GM12878 (cell line): ENCODE measurements around the gene SEPHS1. TPM values are rescaled to one million over a fixed set of nuclear protein-coding genes. Genes with fewer than 3 reads are reported as not detected.

Experiments used
- ATAC-seq: fragments of 200-7000 bp; cut with Tn5 transposase; 3 replicates; pipeline ENCODE4 v1.9.1; 2020; ENCODE audit warnings: mild to moderate bottlenecking, moderate library complexity
- BruUV-seq: library from RNA; stranded (reverse); fragments of 400-500 nt; replicated peaks from 2 replicates; lab custom pipeline; 2021; lab: Mats Ljungman, UMichigan
- CTCF ChIA-PET: fragments of 300-600 bp; sonication (Branson Sonifier 250); formaldehyde crosslinking; extraction: SDS; loops from one replicate; lab custom pipeline; 2021; ENCODE audit warnings: inconsistent platforms; lab: Yijun Ruan, JAX
- POLR2A ChIA-PET: fragments of 350-600 bp; formaldehyde crosslinking; extraction: SDS; loops from one replicate; lab custom pipeline; 2021; ENCODE audit warnings: inconsistent platforms; lab: Charles Lee
- RAD21 ChIA-PET: fragments of 300-600 bp; sonication (Branson Sonifier 250); formaldehyde crosslinking; loops from one replicate; lab custom pipeline; 2023; ENCODE audit warnings: antibody characterized with exemption; ENCODE audit not compliant: unreplicated experiment; lab: Charles Lee
- SMC1A ChIA-PET: fragments of 300-600 bp; sonication (Branson Sonifier 250); formaldehyde crosslinking; loops from one replicate; lab custom pipeline; 2023; ENCODE audit not compliant: unreplicated experiment, uncharacterized antibody; lab: Charles Lee
- DNase-seq: peaks from one replicate; pipeline ENCODE4 v3.0.0-alpha.2; 2011; ENCODE audit warnings: low read depth, low spot score
- FAIRE-seq: peaks from 3 replicates; lab custom pipeline; 2011; peaks lifted over from hg19 to GRCh38; lab: Jason Lieb, UNC
- H2AFZ ChIP-seq: 2 replicates; pipeline ENCODE4 v1.6.0; 2011; ENCODE audit warnings: low read depth, low read length, control low read depth; ENCODE audit not compliant: control insufficient read depth
- H3K27ac ChIP-seq: 2 replicates; pipeline ENCODE4 v1.5.1; 2011; ENCODE audit warnings: control low read depth; ENCODE audit not compliant: control insufficient read depth, insufficient read depth
- H3K27me3 ChIP-seq, 2 experiments: replicated peaks in 1 of 2; 2 replicates each; pipeline versions ENCODE4 v1.6.0 to v1.6.1; 2011; ENCODE audit warnings: low read length in 1 of 2; ENCODE audit not compliant: control insufficient read depth in 2 of 2, insufficient read depth in 2 of 2
- H3K36me3 ChIP-seq, 2 experiments: 2 replicates each; pipeline ENCODE4 v1.5.1; 2011; ENCODE audit warnings: low read length in 1 of 2; ENCODE audit not compliant: control insufficient read depth in 2 of 2, insufficient read depth in 2 of 2
- H3K4me1 ChIP-seq: 2 replicates; pipeline ENCODE4 v1.6.1; 2011; ENCODE audit warnings: mild to moderate bottlenecking, low read length, moderate library complexity, mixed read lengths; ENCODE audit not compliant: control insufficient read depth, insufficient read depth
- H3K4me2 ChIP-seq: 2 replicates; pipeline ENCODE4 v1.6.0; 2011; ENCODE audit warnings: control low read depth; ENCODE audit not compliant: control insufficient read depth, insufficient read depth
- H3K4me3 ChIP-seq: fragments of 200-600 bp; sonication (generic); 2 replicates; pipeline ENCODE4 v1.5.1; 2016
- H3K79me2 ChIP-seq: 2 replicates; pipeline ENCODE4 v1.6.0; 2011; ENCODE audit warnings: low read length; ENCODE audit not compliant: control insufficient read depth, insufficient read depth
- H3K9ac ChIP-seq: 2 replicates; pipeline ENCODE4 v1.8.0; 2011; ENCODE audit warnings: low read length, control low read depth, mixed read lengths; ENCODE audit not compliant: control insufficient read depth, insufficient read depth
- H3K9me3 ChIP-seq: replicated peaks from 3 replicates; pipeline ENCODE4 v1.5.1; 2011; ENCODE audit warnings: mild to moderate bottlenecking, low read length; ENCODE audit not compliant: control insufficient read depth, insufficient read depth
- H4K20me1 ChIP-seq: 2 replicates; pipeline ENCODE4 v1.6.0; 2011; ENCODE audit not compliant: control insufficient read depth, insufficient read depth
- BCLAF1 ChIP-seq: fragments of 450-650 bp; IDR thresholded peaks from 2 replicates; pipeline ENCODE4 v1.6.1; 2017; ENCODE audit warnings: antibody characterized with exemption, mild to moderate bottlenecking, moderate library complexity
- CHD4 ChIP-seq: fragments of 200-600 bp; sonication (generic); IDR thresholded peaks from 2 replicates; pipeline ENCODE4 v1.6.1; 2016; ENCODE audit warnings: mild to moderate bottlenecking
- ELK1 ChIP-seq: IDR thresholded peaks from 2 replicates; pipeline ENCODE4 v1.6.1; 2012; ENCODE audit warnings: low read depth, low read length, improper control_type of control experiment
- IRF4 ChIP-seq: IDR thresholded peaks from 2 replicates; pipeline ENCODE4 v1.6.1; 2011; ENCODE audit warnings: low read depth, low read length
- IRF5 ChIP-seq: fragments of 450-650 bp; IDR thresholded peaks from 2 replicates; pipeline ENCODE4 v1.6.1; 2017; ENCODE audit warnings: borderline replicate concordance
- MAX ChIP-seq: IDR thresholded peaks from 2 replicates; pipeline ENCODE4 v1.6.1; 2012; ENCODE audit warnings: low read depth, low read length, improper control_type of control experiment
- PBX3 ChIP-seq: IDR thresholded peaks from 2 replicates; pipeline ENCODE4 v1.6.1; 2011; ENCODE audit warnings: mild to moderate bottlenecking, low read depth, low read length, moderate library complexity; ENCODE audit not compliant: insufficient replicate concordance
- POU2F2 ChIP-seq: IDR thresholded peaks from 3 replicates; pipeline ENCODE4 v1.6.1; 2011; ENCODE audit warnings: low read depth, mild to moderate bottlenecking, low read length, borderline replicate concordance
- SPI1 ChIP-seq: IDR thresholded peaks from 2 replicates; pipeline ENCODE4 v1.6.1; 2011; ENCODE audit warnings: low read depth, mild to moderate bottlenecking, low read length, moderate library complexity, borderline replicate concordance; ENCODE audit not compliant: insufficient read depth
- STAT1 ChIP-seq: fragments of 450-650 bp; conservative IDR thresholded peaks from 2 replicates; pipeline ENCODE4 v1.6.1; 2014; ENCODE audit warnings: antibody characterized with exemption, mild to moderate bottlenecking
- TARDBP ChIP-seq: IDR thresholded peaks from 2 replicates; pipeline ENCODE4 v1.6.1; 2016; ENCODE audit warnings: borderline replicate concordance
- WRNIP1 ChIP-seq: IDR thresholded peaks from 2 replicates; pipeline ENCODE4 v1.6.1; 2011; ENCODE audit warnings: low read depth, low read length, improper control_type of control experiment, borderline replicate concordance
- YBX1 ChIP-seq: fragments of 450-650 bp; IDR thresholded peaks from 2 replicates; pipeline ENCODE4 v1.6.1; 2016; ENCODE audit warnings: antibody characterized with exemption
- WGBS: methylation state at CpG from one replicate; pipeline ENCODE4 v1.1.6; 2016; ENCODE audit warnings: low lambda C conversion rate; ENCODE audit not compliant: insufficient replicate concordance, insufficient coverage; ENCODE audit errors: missing lambda C conversion rate; 5-methylcytosine and 5-hydroxymethylcytosine counted together
- in situ Hi-C: fragments of 300-500 bp; cut with MboI; formaldehyde crosslinking; loops from 9 replicates; pipeline ENCODE4 v1.14.3; 2018; ENCODE audit warnings: mixed read lengths
- intact Hi-C: fragments of 100-400 bp; cut with micrococcal nuclease; formaldehyde crosslinking; loops from one replicate; pipeline ENCODE4 v1.14.2; 2022; ENCODE audit not compliant: unreplicated experiment
- polyA plus RNA-seq, 11 experiments: library from polyadenylated mRNA; depleted of rRNA in 4 of 11; unstranded in 6 of 11; stranded (reverse) in 5 of 11; fragments of >200 nt; fragmentation: Nextera tagmentation in 4 of 11; fragmentation: Illumina TruSeq in 1 of 11; extraction: Ambion mirVana in 4 of 11; extraction: Trizol in 1 of 11; gene quantifications; 1 replicate in 1 of 11; 2 replicates in 10 of 11; pipeline versions ENCODE4 v1.2.1 to v1.2.3, GENCODE V29; 2011 to 2016; ENCODE audit warnings: inconsistent platforms in 2 of 11, missing spikeins in 2 of 11, low read depth in 1 of 11
- total RNA-seq, 4 experiments: library from RNA; depleted of rRNA in 3 of 4; stranded (reverse); fragments of >200 nt in 3 of 4; fragmentation: Illumina TruSeq in 1 of 4; extraction: Trizol in 1 of 4; gene quantifications; 2 replicates each; pipeline versions ENCODE4 v1.2.1 to v1.2.3, GENCODE V29; 2013 to 2021

Gene SEPHS1
- total and polyA plus RNA-seq, 10 of the 15 experiments (the other 5 are each of a cell fraction or from before 2014, with no cell fraction given) = 14.7 to 85.4 (median 48.5) TPM

GRCh38 chr10:13340068-13340467, 8.0 kb downstream of the SEPHS1 start:
- ChIA-PET POLR2A (interaction anchor here (0.7 kb wide), 1 partner anchor 39 kb away, joined by 4 read pairs; no protein-coding TSS in a partner anchor), RAD21 (interaction anchor here (0.9 kb wide), 1 partner anchor 40 kb away, joined by 3 read pairs; the partner anchor contains the start of gene PHYH), SMC1A (interaction anchor here (0.9 to 1.0 kb wide), 2 partner anchors 9 kb away, joined by 3 read pairs; no protein-coding TSS in a partner anchor), CTCF (interaction anchor here (1.0 to 1.1 kb wide), 2 partner anchors 9 to 32 kb away, joined by 3 read pairs; no protein-coding TSS in a partner anchor)
- H2AFZ ChIP-seq = peak overlapping the region; percentile 3; the same call in 1 of the 2 replicates
- no peak for DNase-seq
- peak overlapping the region; percentile 56 for H3K4me2 ChIP-seq
- H3K4me1 ChIP-seq = peaks cover 37% of the 10 kb centered on the region
- BruUV-seq = no TSS peak
- peak overlapping the region; percentile 51 for H3K27ac ChIP-seq
- TF ChIP-seq BCLAF1 (no peak), STAT1 (no peak), TARDBP (no peak), IRF4 (no peak), WRNIP1 (no peak), SPI1 (no peak), YBX1 (no peak), ELK1 (no peak), MAX (no peak), IRF5 (no peak), POU2F2 (no peak), PBX3 (no peak), CHD4 (no peak)
- H3K36me3 ChIP-seq = peaks cover 5 to 26% of the 10 kb centered on the region in 2 experiments
- in situ Hi-C loops (no loop called here), intact Hi-C loops (no loop called here)
- no peak overlapping the region for H3K9ac ChIP-seq
- H3K4me3 ChIP-seq = peak overlapping the region; percentile 53; the same call in 1 of the 2 replicates
- no peaks in the 10 kb centered on the region for H3K27me3 ChIP-seq
- H3K79me2 ChIP-seq = peaks cover 56% of the 10 kb centered on the region
- no peaks in the 10 kb centered on the region for H4K20me1 ChIP-seq
- WGBS = 59% methylated on average over 9 of the region's 9 CpGs
- ATAC-seq = no peak
- no peaks in the 10 kb centered on the region for H3K9me3 ChIP-seq
- no peak for FAIRE-seq
